LoVo (cell line): ENCODE data around the gene MTFP1.
"Not testable (repeated sequence)": the region's sequence is repeated elsewhere in the genome, so short reads cannot be mapped to it uniquely, and the experiment has no call there.

Experiments
- DNase-seq: peaks from one replicate; pipeline ENCODE4 v3.0.0-alpha.2; 2016; ENCODE audit warnings: low spot score

The MTFP1 gene

DNA sequence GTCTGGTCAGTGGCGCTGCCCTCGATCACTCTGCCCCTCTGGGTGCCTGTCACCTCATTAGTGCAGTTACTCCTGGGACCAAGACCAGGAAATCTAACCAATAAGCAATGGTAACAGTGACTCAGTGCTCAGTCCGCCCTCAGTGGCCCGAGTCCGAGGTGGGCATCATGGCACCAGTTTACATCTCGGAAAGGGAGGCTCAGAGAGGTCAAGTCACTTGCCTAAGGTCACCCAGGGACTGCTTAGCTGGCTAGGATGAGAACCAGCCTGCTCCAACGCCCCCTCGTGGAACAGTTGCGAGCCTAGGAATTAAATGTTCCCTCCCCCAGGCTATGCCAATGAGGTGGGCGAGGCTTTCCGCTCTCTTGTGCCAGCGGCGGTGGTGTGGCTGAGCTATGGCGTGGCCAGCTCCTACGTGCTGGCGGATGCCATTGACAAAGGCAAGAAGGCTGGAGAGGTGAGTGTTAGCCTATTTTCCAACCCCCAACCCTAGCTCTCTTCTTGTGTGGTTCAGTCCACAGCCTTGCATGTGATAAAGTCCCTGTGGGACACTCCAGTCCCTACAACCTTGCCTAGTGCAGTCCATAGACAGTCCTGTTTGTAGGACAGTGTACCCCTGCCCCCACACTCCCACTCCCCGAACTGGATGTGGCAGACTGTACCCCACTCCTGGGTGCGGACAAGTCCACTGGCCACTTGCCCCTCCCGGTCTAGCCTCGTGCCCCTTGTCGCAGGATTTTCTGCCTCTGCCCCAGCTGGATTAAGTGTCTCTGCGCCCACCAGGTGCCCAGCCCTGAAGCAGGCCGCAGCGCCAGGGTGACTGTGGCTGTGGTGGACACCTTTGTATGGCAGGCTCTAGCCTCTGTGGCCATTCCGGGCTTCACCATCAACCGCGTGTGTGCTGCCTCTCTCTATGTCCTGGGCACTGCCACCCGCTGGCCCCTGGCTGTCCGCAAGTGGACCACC, 1.1 kb downstream of the MTFP1 start:
- peak; percentile 83 for DNase-seq

DNA sequence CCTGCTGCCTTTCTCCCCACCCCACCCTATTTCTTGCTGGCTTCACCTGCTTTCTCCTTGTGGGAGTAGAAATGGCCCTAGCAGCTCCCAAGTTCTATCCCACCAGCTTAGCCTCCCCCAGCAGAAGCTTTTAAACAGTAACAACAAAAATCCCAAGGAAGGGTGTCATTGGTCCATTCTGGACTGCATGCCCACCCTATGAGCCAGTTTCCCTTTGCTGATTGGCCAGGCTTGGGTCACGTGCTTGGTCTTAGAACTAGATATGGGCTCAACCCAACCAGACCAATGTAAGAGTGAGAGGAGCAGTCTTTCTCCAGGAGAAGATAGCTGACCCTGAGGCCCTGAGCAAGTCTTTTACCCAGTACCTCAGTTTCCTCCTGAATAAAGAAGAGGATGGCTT, 2.3 kb downstream of the MTFP1 start:
- no peak for DNase-seq

DNA sequence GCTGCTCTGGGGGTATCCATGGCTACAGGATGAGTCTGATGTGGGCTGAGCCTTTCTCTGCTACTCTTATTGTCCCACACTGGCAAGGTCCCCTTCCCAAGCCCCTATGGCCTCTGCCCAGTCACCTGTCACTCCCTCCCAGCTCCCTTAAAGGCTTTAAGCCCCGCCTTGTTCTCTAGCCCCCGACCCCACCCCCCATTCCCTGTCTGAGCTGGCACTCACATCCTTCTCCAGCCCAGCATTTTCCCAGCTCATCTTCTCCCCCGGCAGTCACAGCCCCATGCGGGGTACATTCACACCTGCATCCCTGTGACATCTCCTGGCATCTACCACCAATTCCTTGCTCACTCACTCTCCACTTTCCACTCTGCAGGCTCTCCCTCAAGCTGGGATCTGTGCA, 4.3 kb downstream of the MTFP1 start:
- no peak for DNase-seq

DNA sequence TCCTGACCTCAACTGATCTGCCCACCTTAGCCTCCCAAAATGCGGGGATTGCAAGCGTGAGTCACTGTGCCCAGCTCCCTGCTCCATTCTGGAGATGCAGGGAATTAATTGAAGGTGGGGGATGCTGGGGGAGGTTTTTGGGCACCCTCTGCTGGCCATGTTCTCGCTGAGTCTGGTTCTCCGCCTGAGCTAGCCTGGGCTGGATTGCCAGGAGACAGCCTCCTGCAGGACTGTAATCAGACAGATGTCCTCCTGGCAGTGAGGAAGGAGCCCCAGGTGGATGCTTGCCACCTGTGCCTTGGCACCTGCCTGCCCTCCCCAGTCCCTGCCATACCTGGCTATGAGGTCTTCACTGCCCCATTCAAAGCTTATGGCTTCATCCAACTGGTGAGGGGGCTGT, 5.4 kb downstream of the MTFP1 start:
- DNase-seq, result no peak

DNA sequence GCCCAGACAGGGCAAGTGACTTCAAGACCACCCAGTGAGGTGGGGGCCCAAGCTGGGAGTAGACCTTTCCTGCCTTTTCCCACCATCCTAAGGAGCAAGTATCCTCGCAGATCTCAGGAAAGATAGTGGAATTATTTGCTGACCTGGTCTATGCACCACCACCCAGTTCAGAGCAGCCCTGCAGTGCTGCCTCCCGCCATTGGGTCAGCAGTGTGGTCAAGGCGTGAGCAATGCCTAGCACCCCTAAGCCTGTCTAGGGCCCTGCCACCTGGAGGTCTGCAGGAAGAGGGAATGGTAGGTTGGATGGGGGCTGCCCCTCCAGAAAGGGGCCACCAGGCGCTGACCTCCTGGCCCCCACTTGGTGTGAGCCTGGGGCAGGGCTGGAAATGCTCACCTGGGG, 6.5 kb downstream of the MTFP1 start:
- DNase-seq, result no peak

DNA sequence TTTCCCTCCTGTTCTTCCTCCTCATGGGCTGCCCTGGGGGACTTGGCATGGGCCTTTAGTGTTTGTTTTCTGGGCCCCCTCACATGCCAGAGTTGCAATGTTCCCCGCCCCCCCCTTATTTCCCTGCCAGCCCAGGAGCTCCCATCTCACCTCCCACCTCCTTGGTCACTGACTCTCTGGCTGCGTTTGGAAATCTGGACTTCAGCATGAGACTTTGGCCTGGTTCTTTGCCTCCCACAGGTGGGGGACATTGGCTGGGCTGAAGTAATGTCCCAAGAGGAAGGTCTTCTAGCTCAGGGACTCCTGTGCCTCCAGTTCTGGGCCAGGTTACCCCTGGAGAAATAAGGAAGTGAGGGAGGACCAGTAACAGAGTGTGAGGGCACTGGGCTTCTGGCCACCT, 7.0 kb downstream of the MTFP1 start:
- no peak for DNase-seq

DNA sequence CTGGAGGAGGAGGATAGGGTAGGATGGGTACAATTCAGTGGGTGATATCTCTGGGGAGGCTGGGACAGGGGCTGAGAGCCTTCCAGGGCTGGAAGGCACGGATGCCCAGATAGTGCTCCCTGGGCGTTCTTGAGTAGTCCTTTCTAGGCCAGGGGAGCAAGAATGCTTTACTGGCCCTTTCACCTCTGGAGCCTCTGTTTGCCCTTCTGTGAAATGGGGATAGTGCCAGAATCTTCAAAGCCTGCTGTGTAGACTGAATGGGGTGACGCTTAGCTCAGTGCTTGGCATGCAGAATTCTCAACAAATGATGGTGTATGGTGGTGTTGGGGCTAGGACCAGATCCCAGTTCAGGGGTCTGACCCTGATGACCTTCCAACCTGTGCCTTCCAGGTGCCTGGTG, 7.7 kb downstream of the MTFP1 start:
- DNase-seq, result no peak

DNA sequence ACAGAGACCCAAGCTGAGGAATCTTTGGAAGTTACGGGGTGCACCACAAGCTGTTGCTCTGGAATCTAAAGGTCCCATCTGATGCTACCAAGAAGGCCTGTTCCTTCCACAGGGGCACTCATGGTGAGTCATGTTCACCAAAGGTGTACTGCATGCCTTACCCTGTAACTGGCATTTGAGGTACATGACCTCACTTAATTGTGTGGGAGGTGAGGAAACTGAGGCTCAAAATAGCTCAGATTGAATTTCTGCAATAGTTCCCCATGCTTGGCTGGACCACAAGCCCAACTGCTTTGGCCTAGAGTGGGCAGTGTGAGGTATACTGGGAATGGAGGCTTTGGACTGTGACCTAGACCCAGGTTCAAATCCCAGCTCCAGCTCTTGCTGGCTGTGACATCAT, 8.2 kb downstream of the MTFP1 start:
- no peak for DNase-seq

DNA sequence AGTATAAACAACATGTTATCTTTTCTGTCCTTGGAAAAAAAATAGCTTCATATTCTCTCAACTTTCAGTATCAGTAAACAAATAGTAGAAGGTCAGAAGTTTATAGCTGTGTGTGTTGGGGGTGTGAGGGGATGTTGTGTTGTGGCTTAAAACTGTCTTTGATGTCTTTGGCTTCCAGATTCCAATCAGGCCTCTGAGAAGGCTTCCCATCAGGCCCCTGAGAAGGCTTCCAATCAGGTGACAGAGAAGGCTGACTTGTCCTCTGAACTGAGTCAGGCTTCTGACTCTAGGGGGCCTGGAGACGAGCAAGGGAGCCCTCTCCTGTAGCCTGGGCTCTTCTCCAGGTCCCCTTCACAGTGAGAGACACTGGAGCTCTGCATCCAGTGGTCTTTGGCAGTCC, 9.3 kb downstream of the MTFP1 start:
- DNase-seq, result no peak

DNA sequence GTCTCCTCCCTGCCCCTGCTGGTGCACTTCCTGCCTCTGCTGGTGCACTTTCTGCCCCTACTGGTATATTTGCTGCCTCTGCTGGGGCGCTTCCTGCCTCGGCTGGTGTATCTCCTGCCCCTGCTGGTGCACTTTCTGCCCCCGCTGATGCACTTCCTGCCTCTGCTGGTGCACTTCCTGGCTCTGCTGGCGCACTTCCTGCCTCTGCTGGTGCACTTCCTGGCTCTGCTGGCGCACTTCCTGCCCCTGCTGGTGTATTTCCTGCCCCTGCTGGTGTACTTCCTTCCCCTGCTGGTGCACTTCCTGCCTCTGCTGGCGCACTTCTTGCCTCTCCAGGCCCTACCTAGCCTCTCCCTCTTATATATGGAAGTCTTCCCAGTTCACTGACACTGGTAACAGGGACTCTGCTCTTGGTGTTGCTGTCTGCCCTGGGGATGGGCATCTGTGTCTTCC, 10.1 kb downstream of the MTFP1 start:
- no peak for DNase-seq

DNA sequence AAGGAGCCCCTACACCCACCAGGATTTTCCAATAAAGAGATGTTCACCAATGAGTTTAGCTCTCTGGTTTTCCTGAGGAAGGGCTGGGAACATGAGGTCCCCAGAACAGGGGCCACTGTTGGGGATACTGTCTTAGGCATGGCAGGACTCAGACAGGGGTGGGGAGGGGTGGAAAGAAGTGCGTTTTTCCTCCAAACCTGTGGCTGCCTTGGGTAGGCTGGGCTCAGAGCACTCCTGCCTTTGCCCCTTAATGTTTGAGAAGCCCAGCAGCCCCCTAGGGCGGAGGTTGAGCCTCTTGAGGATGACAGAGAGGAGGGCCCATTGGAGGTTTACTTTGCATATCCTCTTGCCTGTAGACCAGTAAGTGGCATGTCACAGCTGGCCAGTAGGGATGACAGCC, 10.6 kb downstream of the MTFP1 start:
- no peak for DNase-seq

DNA sequence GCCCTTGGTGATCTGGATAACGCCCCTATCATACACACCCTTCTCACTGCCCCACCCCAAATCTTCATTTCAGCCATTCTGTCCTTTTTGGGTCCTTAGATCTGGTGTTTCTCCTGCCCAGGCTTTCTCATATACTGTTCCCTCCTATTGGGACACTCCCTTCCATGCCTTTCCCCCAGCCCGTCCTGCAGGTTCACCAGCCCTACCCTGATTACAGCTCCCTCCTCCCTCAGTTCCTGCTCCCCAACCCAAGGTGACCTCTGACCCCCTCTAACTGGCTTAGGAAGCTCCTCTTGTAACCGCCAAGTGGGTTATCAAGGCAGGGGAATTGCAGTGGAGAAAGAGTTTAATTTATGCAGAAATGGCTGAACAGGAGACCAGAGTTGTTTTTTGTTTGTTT, 13.0 kb downstream of the MTFP1 start:
- DNase-seq, result no peak

DNA sequence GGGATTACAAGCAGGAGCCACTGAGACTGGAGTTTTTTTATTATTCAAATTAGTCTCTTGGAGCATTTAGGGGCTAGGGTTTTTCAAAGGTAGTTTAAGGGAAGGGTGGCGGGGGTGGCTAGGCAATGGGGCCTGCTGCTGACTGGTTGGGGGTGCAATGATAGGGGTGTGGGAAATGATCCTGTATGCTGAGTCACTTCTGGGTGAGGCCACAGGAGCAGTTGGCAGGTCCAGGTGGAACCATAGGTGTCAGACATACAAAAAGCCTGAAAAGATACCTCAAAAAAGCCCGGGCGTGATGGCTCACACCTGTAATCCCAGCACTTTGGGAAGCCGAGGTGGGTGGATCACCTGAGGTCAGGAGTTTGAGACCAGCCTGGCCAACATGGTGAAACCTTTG, 13.7 kb downstream of the MTFP1 start:
- no peak for DNase-seq

DNA sequence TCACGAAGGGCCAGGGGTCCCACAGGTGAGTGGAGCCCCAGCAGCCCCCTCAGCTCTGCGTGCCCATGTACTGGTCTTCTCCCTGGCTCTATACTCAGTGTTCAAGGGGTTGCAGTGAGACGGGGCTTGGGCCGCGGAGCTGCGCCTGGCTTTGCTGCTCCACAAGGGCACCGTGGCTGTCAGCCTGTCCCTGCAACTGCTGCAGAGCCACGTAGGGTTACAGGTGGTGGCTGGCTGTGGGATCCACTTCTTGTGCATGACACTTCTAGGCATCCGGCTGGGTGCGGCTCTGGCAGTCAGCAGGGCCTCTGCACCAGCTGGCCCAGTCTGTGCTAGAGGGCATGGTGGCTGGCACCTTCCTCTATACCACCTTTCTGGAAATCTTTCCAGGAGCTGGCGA, 14.3 kb downstream of the MTFP1 start:
- no peak for DNase-seq

DNA sequence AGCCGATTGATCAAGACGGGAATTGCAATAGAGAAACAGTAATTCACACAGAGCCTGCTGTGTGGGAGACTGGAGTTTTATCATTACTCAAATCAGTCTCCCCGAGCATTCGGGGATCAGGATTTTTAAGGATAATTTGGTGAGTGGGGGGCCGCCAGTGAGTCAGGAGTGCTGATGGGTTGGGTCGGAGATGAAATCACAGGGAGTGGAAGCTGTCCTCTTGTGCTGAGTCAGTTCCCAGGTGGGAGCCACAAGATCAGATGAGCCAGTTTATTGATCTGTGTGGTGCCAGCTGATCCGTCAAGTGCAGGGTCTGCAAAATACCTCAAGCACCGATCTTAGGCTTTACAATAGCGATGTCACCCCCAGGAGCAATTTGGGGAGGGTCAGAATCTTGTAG, 15.5 kb downstream of the MTFP1 start:
- DNase-seq, result no peak

DNA sequence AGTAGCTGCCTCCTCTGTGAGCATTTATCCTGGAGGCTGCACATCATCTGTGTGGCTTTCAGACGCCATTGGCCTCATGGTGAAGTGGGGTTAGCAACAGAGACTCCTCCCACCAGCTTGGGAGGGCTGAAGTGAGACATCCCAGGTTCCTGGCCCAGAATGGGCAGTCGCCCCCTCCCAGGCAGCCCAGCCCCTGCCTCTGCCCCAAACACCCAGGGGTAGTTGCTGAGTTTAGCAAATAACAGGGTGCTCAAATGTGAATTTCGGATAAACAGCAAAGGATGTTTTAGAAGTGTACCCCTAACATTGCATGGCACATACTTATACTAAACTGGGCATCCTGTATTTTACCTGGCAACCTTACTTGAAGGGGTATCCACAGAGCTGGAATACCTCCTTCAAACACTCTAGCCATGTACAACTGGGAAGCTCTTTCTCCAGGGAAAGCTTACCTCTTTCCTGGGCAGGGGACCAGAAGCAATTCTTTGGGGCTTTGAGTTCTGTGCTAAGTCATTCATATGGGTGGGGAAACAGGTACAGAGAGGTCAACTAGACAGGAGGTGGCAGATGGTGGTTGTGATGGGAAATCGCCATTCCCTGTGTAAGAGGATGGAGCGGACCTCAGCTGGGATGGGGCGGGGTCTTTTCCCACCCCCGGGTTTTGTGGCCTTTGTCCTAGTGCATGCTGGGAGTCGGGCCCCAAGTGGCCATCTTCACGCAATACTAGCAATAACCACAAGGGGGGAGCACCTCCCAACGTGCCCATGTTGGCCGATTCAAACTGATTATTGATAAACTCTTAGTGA, 19.3 kb downstream of the MTFP1 start:
- DNase-seq, result peak; percentile 53

DNA sequence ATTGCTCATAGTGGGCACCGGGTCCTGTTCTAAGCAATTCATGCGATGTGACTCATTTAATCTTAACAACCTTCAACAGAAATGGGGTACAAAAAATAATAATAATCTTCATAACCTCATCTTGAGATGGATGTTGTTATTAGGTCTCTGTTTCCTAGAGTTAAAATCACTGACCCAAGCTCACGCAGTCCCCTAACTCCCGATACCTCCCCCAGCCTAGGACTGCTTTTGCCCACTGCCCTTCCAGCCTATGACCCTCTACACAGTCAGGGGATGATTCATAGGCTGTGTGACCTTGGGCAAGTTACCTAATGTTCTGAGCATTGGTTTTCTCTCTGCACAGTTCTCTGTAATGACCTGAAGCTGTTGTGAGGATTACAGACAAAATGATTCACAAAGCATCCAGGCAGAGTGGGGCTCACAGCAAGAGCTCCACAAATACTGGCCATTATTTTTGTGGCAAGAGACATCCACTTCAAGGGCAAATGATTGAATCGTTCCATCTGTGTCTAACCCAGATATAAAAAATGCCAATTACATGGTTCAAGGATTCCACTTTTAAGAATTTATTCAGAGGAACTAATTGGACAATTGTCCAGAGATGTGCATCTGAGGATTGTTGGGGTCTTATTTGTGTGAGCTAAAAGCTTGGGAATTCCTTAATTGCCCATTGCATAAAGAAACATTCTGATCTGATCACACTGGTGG, 20.0 kb downstream of the MTFP1 start:
- DNase-seq, result no peak

DNA sequence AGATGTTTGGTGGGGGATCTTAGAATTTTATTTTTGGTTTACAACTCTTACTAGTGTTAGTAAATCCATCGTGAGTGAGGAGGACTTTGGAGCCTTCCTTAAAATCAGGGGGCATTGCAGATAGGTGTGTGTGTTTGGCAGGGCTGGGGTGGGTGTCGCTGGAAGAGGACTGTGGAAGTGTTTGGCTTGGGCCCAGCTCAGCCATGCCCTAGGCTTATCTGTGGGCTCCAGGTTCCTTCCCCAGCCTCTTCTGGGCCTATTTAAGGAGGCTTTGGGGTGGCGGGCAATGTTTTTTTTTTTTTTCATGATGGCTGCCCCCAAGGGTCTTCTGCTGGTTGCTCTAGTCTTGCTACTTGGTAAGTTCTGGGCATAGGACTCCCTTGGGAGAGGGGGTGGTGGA, 22.1 kb downstream of the MTFP1 start:
- no peak for DNase-seq

DNA sequence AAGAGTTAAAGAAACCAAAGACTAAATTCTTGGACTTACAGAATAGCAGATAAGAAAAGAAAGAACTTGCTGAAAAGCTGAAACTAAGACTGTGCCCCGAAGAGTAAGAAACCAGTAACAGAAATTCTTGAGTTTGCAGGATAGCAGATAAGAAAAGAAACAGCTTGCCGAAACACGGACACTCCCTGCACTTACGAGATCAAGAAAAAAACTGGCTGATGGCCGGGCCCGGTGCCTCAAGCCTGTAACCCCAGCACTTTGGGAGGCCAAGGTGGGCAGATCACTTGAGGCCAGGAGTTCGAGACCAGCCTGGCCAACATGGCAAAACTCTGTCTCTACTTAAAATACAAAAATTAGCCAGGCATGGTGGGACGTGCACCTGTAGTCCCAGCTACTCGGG, 25.9 kb downstream of the MTFP1 start:
- DNase-seq, result not testable (repeated sequence)

DNA sequence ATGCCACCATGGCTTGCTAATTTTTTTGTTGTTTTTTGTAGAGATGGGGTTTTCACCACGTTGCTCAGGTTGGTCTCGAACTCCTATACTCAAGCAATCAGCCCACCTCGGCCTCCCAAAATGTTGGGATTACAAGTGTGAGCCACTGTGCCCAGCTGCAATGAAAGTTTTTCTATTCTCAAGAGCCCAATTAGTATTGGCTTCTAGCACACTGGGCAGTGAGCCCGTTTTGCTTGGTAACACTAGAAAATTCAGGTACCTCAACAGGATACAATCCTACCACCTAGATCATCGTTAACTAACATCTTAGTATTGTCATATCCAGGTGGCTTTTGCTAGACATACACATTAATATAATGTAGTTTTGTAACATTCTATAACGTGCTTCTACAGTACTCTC, 27.3 kb downstream of the MTFP1 start:
- no peak for DNase-seq

DNA sequence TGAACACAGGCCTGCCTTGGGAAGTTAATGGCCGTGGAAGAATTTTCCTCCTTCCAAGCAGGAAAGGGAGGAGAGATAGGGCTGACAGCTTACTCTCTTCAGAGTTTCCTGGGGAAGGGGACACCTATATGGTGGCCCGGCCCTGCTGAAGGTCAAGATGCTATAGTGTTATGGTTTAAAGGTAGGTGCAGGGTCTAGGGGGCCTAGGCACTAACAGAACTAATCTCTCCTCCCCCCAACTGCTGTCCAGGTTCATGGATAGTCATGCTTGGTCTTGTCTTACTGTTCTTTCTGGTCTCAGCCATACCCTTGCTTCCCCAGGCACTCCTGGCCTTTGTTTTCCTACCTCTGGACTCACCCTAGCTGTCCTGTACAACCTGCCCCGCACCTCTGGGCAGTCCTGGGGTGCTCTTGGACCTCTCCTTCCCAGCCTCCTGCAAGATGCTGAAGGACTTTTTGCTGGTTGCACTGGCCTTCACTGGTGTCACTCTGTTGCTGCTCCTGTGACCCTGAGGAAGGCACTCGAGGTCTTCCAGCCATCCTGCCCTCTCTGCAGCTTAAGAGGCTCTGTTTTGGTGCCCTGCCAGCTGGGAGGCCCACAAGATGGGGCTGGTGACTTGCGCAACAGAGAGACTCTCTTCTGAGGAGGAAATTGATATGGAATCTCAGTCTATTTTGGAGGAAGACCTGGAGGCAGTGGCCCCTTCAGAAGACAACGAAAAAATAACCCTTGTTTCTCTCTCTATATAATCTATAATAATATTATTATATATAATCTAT, 28.4 kb downstream of the MTFP1 start:
- DNase-seq, result no peak
